UCSD-AML1 (cell line): ENCODE measurements around the gene PRCD.

Experiments
- DNase-seq: peaks from one replicate; lab custom pipeline; 2025; ENCODE audit not compliant: unreplicated experiment; lab: John Stamatoyannopoulos, UW

Gene PRCD

GRCh38 chr17:76570457-76570856 is 30.6 kb downstream of the PRCD start:
- no peak for DNase-seq

GRCh38 chr17:76570877-76571471 is 31.1 kb downstream of the PRCD start:
- DNase-seq: no peak

GRCh38 chr17:76572201-76572910 is 32.5 kb downstream of the PRCD start:
- no peak for DNase-seq

GRCh38 chr17:76573096-76573495 is 33.3 kb downstream of the PRCD start:
- no peak for DNase-seq

- no peak for DNase-seq
Observed at GRCh38 chr17:76574166-76574565, 34.3 kb downstream of the PRCD start.

- DNase-seq: no peak
Observed at GRCh38 chr17:76575570-76575969, 35.7 kb downstream of the PRCD start.

GRCh38 chr17:76576189-76576588 is 36.3 kb downstream of the PRCD start:
- DNase-seq: no peak

GRCh38 chr17:76577876-76578275 is 38.0 kb downstream of the PRCD start:
- DNase-seq: no peak

GRCh38 chr17:76578376-76578775 is 38.5 kb downstream of the PRCD start:
- DNase-seq: no peak

GRCh38 chr17:76579281-76579680 is 39.4 kb downstream of the PRCD start:
- DNase-seq: no peak

- DNase-seq: no peak
Observed at GRCh38 chr17:76581515-76581914, 41.7 kb downstream of the PRCD start.

GRCh38 chr17:76582660-76583059 is 42.8 kb downstream of the PRCD start:
- no peak for DNase-seq

GRCh38 chr17:76584427-76585032 is 44.7 kb downstream of the PRCD start:
- DNase-seq: no peak

GRCh38 chr17:76585033-76585648 is 45.3 kb downstream of the PRCD start:
- DNase-seq: no peak

- peak; percentile 69 for DNase-seq
Observed at GRCh38 chr17:76585649-76586593, 46.1 kb downstream of the PRCD start, which contains the start of gene ST6GALNAC2. ST6GALNAC2 (minus strand) TSS chr17:76585860; CDS start chr17:76585808, 52 bp downstream.

GRCh38 chr17:76586741-76587487 is 47.1 kb downstream of the PRCD start:
- DNase-seq: no peak

- DNase-seq: no peak
Observed at GRCh38 chr17:76588182-76588581, 48.3 kb downstream of the PRCD start.

GRCh38 chr17:76593384-76593826 is 53.6 kb downstream of the PRCD start:
- no peak for DNase-seq

- DNase-seq: no peak
Observed at GRCh38 chr17:76593959-76594358, 54.1 kb downstream of the PRCD start.

- DNase-seq: no peak
Observed at GRCh38 chr17:76594690-76595089, 54.8 kb downstream of the PRCD start.
